ENCODE measurements around the gene JAML.

The JAML gene

DNA sequence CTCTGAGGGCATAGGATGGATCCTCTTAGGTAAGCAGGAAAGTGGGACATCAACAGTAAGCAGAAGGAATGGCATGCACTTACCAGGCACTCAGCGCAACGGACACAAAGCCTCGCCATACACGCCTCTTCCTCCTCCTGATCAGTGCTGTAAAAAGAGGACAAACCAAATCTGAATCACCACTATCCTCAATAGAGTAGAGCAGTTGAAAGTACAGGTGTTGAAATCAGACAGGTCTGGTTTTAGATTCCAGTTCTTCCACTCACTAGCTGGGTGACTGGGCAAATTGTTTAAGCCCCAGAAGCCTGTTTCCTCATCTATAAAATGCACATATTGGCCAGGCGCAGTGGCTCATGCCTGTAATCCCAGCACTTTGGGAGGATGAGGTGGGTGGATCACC is 8.6 kb upstream of the JAML start:
- FAIRE-seq (no peak), DNase-seq (ENCODE audit: insufficient read length, low spot score) (no peak)
- TF ChIP-seq, protein P1, sequence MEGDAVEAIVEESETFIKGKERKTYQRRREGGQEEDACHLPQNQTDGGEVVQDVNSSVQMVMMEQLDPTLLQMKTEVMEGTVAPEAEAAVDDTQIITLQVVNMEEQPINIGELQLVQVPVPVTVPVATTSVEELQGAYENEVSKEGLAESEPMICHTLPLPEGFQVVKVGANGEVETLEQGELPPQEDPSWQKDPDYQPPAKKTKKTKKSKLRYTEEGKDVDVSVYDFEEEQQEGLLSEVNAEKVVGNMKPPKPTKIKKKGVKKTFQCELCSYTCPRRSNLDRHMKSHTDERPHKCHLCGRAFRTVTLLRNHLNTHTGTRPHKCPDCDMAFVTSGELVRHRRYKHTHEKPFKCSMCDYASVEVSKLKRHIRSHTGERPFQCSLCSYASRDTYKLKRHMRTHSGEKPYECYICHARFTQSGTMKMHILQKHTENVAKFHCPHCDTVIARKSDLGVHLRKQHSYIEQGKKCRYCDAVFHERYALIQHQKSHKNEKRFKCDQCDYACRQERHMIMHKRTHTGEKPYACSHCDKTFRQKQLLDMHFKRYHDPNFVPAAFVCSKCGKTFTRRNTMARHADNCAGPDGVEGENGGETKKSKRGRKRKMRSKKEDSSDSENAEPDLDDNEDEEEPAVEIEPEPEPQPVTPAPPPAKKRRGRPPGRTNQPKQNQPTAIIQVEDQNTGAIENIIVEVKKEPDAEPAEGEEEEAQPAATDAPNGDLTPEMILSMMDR (IDR thresholded peaks at IDR 0.05; ENCODE audit: insufficient read depth, missing control alignments), result no peak

DNA sequence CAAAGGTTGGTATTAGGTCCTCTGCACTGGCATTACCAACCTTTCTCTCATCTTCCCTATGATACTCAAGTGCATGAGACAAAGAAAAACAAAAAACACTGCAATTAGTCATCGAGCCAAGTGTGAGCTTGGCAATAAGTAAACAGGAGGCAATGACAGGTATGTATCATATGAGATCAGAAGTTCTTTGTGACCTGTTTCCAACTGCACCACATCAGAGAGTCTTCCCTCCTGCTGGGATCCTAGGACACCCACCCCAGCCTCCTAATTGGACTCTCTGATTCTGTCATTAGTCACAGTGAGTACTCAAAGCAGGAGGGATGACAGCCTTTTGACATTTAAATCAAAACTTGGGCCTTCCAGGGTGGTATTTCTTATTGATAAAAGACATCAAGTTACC is 7.8 kb upstream of the JAML start:
- no peak for DNase-seq (ENCODE audit: insufficient read length, low spot score)
- no peak for FAIRE-seq
- TF ChIP-seq, protein P1 (IDR thresholded peaks at IDR 0.05; ENCODE audit: insufficient read depth, missing control alignments), result no peak

DNA sequence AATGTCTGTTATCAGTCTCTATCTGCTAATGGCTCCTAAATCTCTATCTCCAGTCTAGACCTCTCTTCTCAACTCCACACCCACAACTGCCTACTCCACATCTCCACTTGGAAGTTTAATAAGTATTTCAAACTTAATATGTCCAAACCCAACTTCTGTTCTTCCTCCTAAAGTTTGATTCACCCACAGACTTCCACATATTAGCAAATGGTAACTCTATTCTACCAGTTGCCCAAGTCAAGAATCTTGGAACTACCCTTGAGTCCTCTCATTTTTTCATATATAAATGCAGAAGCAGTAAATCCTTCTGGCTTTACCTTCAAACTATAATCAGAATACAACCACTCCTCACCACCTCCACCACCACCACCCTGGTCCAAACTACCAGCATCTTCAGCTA is 6.7 kb upstream of the JAML start:
- no peak for FAIRE-seq
- TF ChIP-seq, protein P1 (IDR thresholded peaks at IDR 0.05; ENCODE audit: insufficient read depth, missing control alignments), result no peak

DNA sequence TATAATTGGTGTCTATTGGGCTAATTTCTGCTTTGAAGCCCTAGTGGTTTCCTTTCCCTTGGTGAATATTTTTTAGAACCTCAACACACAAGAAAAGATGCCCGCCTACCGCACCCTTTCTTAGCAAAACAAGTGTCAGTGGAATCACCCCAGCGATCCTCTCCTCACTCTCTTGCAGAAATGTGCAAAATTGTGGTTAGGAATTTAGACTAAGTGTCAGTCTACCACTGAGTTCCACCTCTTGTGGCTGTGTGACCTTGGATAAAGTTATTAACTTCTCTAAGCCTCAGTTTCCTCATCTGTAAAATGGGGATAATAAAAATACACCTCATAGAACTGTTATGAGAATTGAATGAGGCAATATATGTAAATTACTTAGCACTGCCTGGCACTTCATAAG is 5.3 kb upstream of the JAML start:
- FAIRE-seq, result no peak
- TF ChIP-seq, protein P1 (IDR thresholded peaks at IDR 0.05; ENCODE audit: insufficient read depth, missing control alignments), result no peak
- DNase-seq (ENCODE audit: insufficient read length, low spot score), result no peak

More for the DNA sequence above, 6.7 kb upstream of the JAML start:
- DNase-seq (ENCODE audit: insufficient read length, low spot score), result no peak

DNA sequence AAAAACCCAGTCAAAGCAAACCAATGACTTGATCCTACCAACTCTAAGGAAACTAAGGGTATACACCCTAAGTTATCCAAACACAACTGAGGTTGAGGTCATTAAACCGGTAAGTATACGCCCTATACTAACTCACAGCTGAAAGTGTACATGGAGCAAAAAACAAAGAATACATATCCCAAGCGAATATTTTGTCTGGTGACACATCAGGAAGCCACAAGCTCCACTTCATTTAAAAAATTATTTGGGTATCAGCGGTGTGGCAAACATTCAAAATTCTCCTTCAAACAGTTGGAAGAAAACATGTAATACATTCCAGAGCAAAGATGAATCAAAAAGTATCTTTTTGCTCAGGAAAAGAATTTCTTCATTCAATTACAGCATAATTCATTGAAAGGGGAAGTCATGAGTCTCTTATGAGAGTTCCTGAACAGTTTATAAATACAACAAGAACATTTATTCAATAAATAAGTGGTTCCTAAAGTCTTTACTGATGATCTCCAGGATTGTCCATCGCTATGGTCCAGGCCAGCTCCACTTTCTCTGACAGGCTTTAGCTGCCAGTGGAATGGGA is 4.5 kb upstream of the JAML start:
- DNase-seq (ENCODE audit: insufficient read length, low spot score), result no peak
- no peak for FAIRE-seq
- TF ChIP-seq, protein P1 (IDR thresholded peaks at IDR 0.05; ENCODE audit: insufficient read depth, missing control alignments), result no peak

DNA sequence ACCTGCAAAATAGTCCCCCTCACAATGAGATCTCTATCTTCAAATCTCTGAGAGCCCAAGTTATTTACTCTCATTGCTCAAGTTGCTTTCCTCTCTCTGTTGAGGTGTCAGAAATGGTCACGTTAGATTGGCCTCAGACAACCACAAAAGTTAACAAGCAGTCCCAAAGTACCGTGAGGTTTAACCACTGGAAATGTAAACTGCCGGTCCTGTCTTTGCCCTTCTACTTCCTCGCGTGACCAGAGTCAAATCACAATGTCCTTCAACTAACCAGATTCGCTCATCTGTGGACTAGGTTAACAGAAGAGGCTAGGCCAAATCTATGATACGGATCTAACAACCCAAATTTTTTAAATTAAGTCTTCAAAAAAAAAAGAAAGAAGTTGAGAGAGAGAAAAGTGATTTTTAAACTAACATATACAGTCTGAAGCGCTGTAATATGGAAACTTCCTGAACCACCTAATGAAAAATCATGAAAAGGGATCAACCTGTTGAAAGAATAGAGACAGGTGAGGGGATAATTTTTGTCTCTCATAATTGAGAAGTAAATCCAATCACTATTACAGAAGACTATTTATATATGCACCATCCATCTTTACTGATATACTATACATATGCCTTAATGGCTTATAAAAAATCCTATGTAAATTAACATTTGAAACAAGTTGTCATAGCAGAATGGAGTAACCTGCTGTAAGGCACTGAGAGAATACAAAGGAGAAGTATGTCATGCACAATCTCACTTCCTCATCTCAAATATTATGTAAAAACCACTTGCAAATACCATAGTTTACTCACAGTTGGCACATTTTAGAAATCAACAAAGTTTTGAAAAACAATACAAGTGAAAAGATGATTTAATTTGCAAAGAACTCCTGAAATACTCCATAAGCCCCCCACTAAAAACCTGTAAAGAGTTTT is 3.3 kb upstream of the JAML start:
- FAIRE-seq (no peak), DNase-seq (ENCODE audit: insufficient read length, low spot score) (no peak)
- TF ChIP-seq, protein P1 (IDR thresholded peaks at IDR 0.05; ENCODE audit: insufficient read depth, missing control alignments), result no peak

DNA sequence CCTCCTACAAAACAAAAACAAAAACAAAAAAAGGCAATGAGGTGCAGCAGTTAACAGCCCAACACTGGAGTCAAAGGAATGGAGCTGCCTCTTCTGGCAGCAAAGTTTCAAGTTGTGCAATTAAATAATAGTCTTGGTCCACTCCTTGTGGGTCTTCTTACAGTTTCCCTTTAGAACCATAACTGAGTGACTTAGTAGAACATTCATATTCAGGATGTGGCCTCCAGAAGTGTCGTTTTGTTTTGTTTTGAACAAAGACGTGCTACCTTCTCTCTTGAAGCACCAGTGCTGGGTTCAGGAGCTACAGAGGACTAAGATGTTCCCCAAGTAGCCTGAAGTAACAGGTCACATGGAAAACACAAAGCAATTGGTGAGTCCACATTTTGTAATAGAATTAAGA is 2.0 kb upstream of the JAML start:
- TF ChIP-seq, protein P1 (IDR thresholded peaks at IDR 0.05; ENCODE audit: insufficient read depth, missing control alignments), result no peak
- DNase-seq (ENCODE audit: insufficient read length, low spot score), result no peak
- no peak for FAIRE-seq
